ENCODE results near the gene LACRT. TPM values are rescaled to one million over a fixed set of nuclear protein-coding genes. Genes with fewer than 3 reads are reported as not detected.
A peak's percentile ranks its signal among the peaks of the same experiment; 100 is the strongest.

The LACRT gene
- total RNA-seq, 1 donor from 2014 or later = not detected

DNA sequence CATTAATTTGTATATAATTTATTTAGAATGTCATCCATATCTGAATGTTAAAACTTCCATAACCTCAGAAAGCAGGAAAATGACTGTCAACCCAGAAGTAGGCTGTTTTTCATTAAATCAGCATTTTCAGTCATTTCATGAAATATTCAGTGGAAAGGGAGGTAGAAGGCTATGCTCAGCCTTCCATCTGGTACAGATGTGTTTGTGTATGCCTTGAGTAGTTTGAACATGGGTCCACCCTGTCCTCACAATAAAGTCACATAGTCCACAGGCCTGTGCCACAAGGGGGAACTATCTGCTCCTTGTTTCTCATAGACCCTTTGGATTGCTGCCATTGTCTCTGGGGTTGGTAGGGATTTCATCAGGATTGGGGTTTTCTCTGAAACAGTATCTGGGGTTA is 9.1 kb downstream of the LACRT start:
- DNase-seq (ENCODE audit: low spot score in 2 of 2, unreplicated experiment in 2 of 2) = no peak

GRCh38 chr12:54624315-54625279 is 10.1 kb downstream of the LACRT start:
- Mint-ChIP-seq H3K4me3 (no peak overlapping the region), H3K9me3 (peaks cover 19% of the 10 kb centered on the region), H3K27me3 (ENCODE audit: low read depth) (peaks cover 40% of the 10 kb centered on the region), H3K4me1 (peaks cover 20% of the 10 kb centered on the region), H3K27ac (peak overlapping the region; percentile 72), H3K36me3 (peaks cover 2% of the 10 kb centered on the region)
- no peak for DNase-seq (ENCODE audit: low spot score in 2 of 2, unreplicated experiment in 2 of 2)
- no peak for TF ChIP-seq CTCF (IDR thresholded peaks at IDR 0.05; ENCODE audit: unreplicated experiment)

More for the DNA sequence above, 9.1 kb downstream of the LACRT start:
- no peak for TF ChIP-seq CTCF (IDR thresholded peaks at IDR 0.05; ENCODE audit: unreplicated experiment)
- Mint-ChIP-seq H3K4me1 (peaks cover 20% of the 10 kb centered on the region), H3K27ac (no peak overlapping the region), H3K27me3 (ENCODE audit: low read depth) (peaks cover 44% of the 10 kb centered on the region), H3K4me3 (no peak overlapping the region), H3K9me3 (peaks cover 19% of the 10 kb centered on the region), H3K36me3 (peaks cover 2% of the 10 kb centered on the region)

GRCh38 chr12:54622463-54623183 is 12.1 kb downstream of the LACRT start:
- peaks cover 2% of the 10 kb centered on the region for H3K36me3 Mint-ChIP-seq
- no peak overlapping the region for H3K4me3 Mint-ChIP-seq
- peaks cover 20% of the 10 kb centered on the region for H3K4me1 Mint-ChIP-seq
- peaks cover 9% of the 10 kb centered on the region for H3K9me3 Mint-ChIP-seq
- TF ChIP-seq CTCF (IDR thresholded peaks at IDR 0.05; ENCODE audit: unreplicated experiment) = peak; percentile 56
- no peak overlapping the region for H3K27ac Mint-ChIP-seq
- peaks cover 48% of the 10 kb centered on the region for H3K27me3 Mint-ChIP-seq (ENCODE audit: low read depth)
- no peak for DNase-seq (ENCODE audit: low spot score in 2 of 2, unreplicated experiment in 2 of 2)

GRCh38 chr12:54616933-54617680 is 17.6 kb downstream of the LACRT start:
- no peaks in the 10 kb centered on the region for H3K36me3 Mint-ChIP-seq
- no peak overlapping the region for H3K4me3 Mint-ChIP-seq
- no peaks in the 10 kb centered on the region for H3K4me1 Mint-ChIP-seq
- H3K27me3 Mint-ChIP-seq (ENCODE audit: low read depth) = peaks cover 87% of the 10 kb centered on the region
- no peak for TF ChIP-seq CTCF (IDR thresholded peaks at IDR 0.05; ENCODE audit: unreplicated experiment)
- no peak for DNase-seq (ENCODE audit: low spot score in 2 of 2, unreplicated experiment in 2 of 2)
- H3K27ac Mint-ChIP-seq = no peak overlapping the region
- no peaks in the 10 kb centered on the region for H3K9me3 Mint-ChIP-seq

DNA sequence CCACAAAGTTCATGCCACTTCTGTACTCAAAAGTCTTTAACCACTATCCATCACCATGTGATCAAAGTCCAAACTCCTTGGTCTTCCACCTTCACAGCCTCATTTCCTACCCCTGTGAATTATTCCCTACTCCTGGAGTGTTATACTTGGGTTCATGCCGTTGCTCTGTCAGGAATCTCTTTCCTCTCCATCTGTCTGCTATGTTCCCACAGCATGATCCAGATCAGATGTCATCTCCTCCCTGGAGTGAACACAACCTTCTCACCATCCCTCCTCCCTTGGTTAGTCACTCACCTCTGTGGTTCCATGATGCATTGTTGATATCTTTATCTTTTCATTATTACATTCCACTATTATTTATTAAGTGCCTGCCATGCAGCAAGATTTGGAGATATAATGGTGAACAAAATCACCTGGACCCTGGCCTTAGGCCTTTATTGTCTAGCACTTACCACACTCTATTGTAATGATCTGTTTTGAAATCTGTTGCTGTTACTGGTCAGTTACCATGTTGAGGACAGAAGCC is 22.4 kb downstream of the LACRT start:
- Mint-ChIP-seq H3K36me3 (no peaks in the 10 kb centered on the region), H3K4me3 (no peak overlapping the region), H3K27ac (no peak overlapping the region), H3K27me3 (ENCODE audit: low read depth) (peaks cover 82% of the 10 kb centered on the region), H3K9me3 (no peaks in the 10 kb centered on the region), H3K4me1 (no peaks in the 10 kb centered on the region)
- no peak for DNase-seq (ENCODE audit: low spot score in 2 of 2, unreplicated experiment in 2 of 2)
- TF ChIP-seq CTCF (IDR thresholded peaks at IDR 0.05; ENCODE audit: unreplicated experiment) = no peak
